HG02678 (cell line): ENCODE measurements around the gene FBXL7.

ENCODE experiments used
- ATAC-seq: cut with Tn5 transposase; IDR thresholded peaks from one replicate; pipeline ENCODE4 v1.9.1; 2021; ENCODE audit warnings: mild to moderate bottlenecking, moderate library complexity; ENCODE audit not compliant: unreplicated experiment

The FBXL7 gene

DNA sequence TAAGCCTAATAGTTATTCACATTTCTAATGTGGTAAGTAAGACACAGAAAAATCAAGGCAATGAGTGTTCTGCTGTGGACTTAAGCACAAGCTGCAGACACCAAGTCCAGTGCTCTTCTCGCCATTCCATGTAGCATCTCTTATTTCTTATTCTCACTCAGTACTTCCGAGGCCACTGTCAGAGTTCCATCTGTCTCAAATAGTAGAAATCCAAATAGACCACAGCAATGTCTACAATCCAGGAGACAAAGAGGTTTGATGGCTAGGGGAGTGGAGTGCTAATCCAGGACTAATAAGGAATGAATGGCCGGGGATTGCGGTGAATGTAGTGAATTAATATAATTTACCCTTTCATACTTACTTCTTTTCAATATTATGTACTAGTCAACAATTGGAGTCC is 147.3 kb downstream of the FBXL7 start:
- no peak for ATAC-seq

- ATAC-seq, result no peak
Measured at GRCh38 chr5:15650266-15650665, 150.3 kb downstream of the FBXL7 start.

DNA sequence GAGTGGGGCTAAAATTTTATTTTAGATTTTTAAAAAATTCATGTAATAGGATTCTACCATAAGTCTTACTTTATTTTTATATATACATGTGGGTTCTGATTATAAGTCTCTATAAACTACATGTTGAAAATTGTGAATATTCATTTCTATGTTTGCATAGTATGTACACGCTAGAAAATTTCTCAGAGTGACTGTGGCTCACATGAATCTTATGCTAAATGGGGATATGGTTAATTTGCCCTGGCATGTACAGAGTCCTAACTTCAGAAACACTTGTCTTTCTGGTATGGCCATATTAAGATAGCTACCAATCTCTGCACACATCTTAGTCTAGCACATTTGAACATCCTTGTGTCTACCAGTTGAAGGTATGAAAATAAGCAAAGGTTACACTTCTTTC is 154.8 kb downstream of the FBXL7 start:
- no peak for ATAC-seq

GRCh38 chr5:15655683-15656082 is 155.7 kb downstream of the FBXL7 start:
- ATAC-seq, result no peak

DNA sequence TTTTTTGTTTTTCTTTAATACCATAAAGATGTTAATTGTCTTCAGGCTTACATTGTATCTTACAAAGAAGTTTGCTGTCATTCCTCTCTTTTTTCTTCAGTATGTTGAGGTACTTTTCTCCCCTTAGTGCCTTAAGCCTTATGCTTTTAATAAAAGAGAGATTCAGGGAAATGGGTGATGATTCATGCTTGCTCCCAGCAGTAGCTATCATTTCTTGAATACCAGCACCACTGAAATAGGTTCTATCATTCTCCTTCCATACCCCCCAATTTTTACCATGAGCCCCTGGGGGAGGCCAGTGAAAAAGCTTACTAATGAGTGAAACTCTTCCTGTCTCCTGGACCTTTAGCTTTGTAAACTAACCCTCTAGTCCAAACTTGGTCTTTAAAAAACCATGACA is 165.0 kb downstream of the FBXL7 start:
- no peak for ATAC-seq

DNA sequence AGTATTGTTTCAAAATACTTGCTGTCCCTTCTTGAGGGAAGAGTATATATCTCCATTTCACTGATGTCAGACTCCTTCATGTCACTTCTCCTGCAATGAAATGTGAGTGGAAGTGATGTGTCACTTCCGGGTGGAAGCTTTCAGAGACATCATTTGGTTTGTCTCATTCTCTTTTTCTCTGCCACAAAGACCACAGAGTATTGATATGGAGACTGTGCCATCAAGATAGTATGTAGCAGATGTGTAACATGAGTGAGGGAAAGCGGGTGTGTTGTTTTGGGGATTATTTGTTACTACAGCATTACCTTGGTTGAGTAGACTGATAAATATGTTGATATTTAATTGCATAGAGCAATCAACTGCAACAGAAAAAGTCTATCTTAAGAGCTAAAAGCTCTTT is 169.8 kb downstream of the FBXL7 start:
- ATAC-seq, result no peak

DNA sequence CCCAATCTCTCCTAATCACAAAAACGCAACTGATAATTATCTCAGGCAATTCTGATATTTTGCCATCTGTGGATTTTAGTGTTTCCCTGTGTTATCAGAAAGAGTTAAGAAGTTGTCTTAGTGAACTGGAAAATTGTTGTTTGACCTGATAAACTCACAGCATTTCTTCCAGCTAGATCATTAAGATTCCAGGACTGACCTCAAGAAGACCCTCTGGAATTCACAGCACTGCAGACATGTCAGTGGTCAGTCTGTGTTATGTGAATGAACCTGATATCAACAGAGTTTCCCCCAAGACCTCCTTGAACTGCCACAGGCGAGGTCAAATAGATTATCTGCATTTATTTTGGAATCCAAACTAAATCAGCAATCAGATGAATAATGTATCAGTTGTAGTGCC is 174.7 kb downstream of the FBXL7 start:
- no peak for ATAC-seq

DNA sequence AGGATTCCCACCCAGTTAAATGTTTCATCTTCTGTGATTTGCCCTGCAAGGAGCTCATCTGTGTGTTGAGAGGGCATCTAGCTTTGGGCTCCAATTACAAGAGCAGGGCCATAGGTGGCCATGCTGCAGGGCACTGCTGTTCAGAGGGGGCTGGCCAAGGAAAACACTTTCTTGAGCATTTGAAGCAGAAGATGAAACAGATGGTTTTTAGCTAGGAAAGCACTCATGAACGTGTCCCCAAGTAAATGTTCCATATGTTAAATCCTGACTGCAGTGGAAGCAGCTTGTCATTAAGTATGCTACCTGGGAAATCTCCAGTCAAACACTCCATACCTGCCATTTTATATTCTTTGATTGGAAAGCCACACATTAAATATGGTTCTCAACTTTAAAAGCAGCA is 176.6 kb downstream of the FBXL7 start:
- no peak for ATAC-seq

DNA sequence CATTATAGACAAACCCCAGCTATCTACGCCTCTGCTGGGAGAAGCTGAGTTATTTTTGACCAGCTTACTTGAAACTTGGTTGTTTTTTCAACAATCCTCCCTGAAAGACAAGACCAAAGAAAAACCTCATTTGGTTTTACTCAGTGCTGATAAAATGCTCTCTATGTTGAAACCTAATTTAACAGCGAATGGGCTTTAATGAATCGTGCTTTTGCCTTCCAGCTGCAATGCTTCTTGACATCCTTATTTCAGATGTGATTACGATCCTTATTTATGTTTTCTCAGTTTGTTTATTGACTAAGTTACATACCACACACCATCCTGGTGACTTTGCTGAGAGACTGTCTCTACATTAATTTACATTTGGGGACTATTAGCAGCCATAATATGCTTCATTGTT is 179.2 kb downstream of the FBXL7 start:
- ATAC-seq, result no peak

GRCh38 chr5:15680455-15680854 is 180.5 kb downstream of the FBXL7 start:
- ATAC-seq, result no peak

GRCh38 chr5:15682122-15682521 is 182.1 kb downstream of the FBXL7 start:
- ATAC-seq, result no peak

DNA sequence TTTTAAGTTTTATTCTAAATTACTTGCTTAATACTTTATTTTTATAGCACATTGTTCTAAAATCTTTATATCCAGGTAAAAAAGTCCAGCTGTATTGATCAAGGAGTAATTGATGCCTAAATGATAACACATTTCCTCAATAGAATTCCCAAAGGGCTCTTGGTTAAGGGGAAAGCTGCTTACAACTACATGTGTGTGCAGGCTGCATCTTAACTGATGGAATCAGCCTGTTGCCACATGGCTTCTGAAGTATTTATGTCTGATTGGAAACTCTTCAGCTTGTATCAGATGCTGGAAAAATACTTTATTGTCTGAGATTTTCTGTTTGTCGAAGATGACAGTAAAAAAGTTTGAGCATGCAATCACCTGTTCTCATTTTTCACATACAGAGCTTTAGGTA is 182.6 kb downstream of the FBXL7 start:
- no peak for ATAC-seq

GRCh38 chr5:15683332-15683731 is 183.4 kb downstream of the FBXL7 start:
- no peak for ATAC-seq

GRCh38 chr5:15687401-15687800 is 187.4 kb downstream of the FBXL7 start:
- no peak for ATAC-seq

DNA sequence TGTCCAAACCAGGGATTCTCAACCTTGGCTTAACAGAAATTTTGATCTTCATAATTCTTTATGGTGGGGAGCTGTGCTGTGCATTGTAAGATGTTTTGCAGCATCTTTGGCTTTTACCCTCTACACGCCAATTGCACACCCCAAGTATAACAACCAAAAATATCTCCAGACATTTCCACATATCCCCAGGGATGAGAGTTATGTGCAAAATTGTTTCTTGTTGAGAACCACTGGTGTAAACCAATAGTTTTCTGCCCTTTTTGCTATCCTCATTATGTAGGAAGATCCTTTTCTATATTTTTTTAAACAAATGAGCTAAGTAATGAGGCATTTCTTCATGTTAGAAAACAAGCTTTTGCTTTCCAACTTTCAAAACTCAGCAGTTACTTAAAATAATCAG is 189.9 kb downstream of the FBXL7 start:
- no peak for ATAC-seq

DNA sequence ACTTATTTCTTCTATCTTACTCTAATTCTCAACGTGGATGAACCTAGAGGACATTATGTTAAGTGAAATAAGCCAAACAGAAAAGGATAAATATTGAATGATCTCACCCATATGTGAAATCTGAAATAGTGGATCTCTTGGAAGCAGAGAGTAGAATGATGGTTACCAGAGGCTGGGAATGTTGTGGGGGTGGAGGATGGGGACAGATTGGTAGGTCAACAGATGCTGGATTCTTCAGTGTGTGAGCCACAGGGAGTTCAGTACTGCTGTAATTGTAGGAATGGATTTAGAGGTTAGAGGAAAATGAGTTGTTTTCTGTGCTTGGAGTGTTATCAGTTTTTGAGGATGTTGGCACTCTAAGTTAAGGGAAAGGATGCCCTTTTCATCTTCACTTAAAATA is 190.6 kb downstream of the FBXL7 start:
- ATAC-seq, result no peak

DNA sequence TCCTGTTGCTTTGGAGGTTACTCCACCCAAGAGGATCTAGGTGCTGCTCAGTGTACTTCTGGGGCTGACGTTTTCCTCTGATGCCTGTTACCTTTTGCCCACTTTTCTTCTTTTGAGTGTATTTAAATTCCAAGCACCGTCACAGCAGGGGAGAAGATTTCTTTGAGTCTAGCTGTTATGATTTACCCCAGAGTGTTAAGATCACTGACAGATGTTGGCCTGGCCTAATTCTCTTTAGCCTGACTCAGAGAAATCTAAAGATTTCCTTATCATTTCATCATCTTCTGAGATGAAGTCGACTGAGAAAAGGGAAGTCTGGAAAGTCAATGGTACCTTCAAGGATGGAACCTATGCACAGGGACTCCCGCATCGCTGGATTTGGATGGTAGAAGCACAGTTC is 191.5 kb downstream of the FBXL7 start:
- no peak for ATAC-seq

DNA sequence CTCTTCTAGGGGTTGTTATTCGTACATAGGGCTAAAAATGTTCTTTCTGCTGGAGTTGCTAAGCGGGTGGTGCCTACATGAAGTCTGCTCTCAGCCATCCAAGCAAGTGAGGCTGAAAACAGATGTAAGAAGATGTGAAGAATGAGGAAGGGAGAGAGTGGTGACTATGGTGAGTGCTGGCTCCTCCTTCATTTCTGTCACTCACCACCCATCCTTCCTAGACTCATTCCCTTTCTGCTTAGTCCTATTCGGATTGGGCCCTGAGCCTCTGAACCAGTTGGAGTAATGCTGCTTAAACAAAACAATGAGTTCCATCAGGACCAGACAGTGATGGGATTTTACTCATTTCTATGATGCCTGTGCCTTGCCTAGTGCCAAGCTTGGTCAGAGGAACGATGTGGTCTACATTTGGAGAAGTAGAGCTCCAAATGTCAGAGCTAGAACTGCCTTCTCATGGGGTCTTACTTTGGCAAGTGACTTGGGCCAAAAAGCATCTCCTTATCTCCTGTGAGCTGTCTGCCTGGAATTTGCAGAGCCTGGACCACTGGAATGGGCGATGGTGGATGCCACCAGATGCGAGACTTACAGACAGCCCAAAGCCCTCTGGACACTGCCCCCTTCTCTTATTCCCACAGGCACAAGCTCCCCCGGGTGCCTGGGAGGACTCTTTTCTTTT is 192.9 kb downstream of the FBXL7 start:
- no peak for ATAC-seq

DNA sequence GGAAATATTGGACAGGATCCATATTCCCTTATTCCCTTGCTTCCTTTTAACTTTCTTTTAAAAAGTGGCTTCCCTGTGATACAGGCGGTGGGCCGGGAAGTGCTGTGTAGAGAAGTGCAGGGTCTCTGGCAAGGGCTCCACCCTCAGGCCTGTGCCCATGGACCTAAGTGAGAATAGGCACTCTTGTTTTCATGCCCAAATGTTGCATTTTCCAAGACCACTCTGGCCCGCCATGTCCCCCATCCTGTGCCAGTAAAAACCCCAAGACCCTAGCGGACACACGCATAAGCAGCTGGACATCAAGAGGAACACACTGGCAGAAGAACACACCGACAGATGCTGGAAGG is 193.4 kb downstream of the FBXL7 start:
- no peak for ATAC-seq

DNA sequence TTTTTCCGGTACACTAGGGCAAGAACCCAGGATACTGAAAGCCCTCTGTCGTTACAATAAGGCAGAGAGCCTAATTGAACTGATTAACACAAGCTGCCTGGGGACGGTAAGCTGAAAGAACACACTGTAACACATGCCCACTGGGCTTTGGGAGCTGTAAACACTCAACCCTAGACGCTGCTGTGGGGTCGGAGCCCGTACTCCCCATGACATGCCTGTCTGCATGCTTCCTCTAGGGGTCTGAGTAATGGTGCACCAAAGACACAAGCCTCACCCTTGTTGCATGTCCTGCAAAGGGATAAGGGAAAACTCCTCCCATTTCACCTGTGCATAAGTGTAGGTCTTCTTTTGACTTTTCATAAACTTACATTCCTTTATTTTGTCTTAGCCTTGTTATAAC is 194.0 kb downstream of the FBXL7 start:
- no peak for ATAC-seq

DNA sequence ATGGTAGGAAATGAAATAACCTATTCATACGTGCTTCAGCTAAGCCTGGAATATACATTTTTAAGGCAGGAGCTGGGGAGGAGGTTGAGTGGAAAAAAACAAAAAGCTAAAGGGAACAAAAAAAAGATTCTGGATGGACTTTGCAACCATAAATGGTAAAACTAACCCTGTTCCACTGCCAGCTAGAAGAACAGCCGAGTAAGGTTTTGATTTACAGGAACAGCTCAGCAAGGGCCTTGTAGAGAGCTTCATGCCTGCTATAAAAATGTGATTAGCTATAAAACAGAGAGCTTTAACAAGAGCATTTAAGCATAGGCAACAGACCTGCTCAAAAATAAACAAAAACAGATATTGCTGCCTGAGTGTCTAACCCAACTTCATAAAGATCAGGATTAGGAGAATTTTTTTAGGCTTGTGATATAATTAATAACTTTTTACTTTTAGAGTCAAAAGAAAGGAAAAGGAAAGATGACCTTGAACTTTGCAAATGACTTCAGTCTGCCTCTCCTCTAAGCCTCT is 194.8 kb downstream of the FBXL7 start:
- ATAC-seq, result no peak

DNA sequence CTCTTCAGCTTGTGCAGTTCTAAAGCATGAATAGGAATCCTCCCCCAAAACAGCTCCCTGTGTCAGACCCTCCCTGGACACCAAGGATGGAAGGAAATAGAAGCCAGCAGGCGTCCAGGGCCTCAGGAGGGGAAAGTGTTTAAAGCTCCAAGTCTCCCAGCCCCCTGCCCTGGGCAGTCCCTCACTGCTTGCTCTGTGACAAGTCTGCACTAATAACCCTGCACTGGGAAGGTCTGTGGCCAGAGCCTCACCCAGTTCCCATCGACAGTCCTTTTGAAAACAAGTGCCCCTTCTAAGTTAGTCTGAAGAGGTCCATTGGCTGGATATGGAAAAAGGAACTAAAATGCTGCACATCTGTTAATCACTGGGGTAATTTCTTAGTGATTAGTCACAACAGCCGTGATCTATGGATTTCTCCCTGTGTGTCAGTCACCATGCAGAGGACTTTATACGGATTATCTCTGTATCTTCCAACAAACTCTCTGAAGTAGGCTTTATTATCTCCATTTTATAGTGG is 195.3 kb downstream of the FBXL7 start:
- ATAC-seq, result no peak

GRCh38 chr5:15700373-15700772 is 200.4 kb downstream of the FBXL7 start:
- no peak for ATAC-seq
